ENCODE results near the gene SRPX.

- TF ChIP-seq ZFP36 (IDR thresholded peaks at IDR 0.05; ENCODE audit: borderline replicate concordance, low read depth, low read length, partially characterized antibody), result no peak
- no peak for TF ChIP-seq NFE2L1 (CRISPR knock-in tag; IDR thresholded peaks at IDR 0.05; ENCODE audit: borderline replicate concordance)
- TF ChIP-seq POLR2A (IDR thresholded peaks at IDR 0.05; ENCODE audit: insufficient read depth in 1 of 2, low read depth in 2 of 2, low read length in 2 of 2), result no peak
- TF ChIP-seq POLR2AphosphoS5 (IDR thresholded peaks at IDR 0.05; ENCODE audit: low read depth, low read length), result no peak
- no peak for TF ChIP-seq HDAC2 (CRISPR knock-in tag; IDR thresholded peaks at IDR 0.05)
- no peak for TF ChIP-seq SUZ12 (IDR thresholded peaks at IDR 0.05; ENCODE audit: low read depth, low read length)
- TF ChIP-seq FUBP1 (CRISPR knock-in tag; IDR thresholded peaks at IDR 0.05; ENCODE audit: borderline replicate concordance), result no peak
- TF ChIP-seq ZNF501 (CRISPR knock-in tag; IDR thresholded peaks at IDR 0.05), result no peak
- TF ChIP-seq LRRFIP1 (CRISPR knock-in tag; conservative IDR thresholded peaks at IDR 0.05), result no peak
- TF ChIP-seq ZBTB10 (CRISPR knock-in tag; IDR thresholded peaks at IDR 0.05; ENCODE audit: borderline replicate concordance), result no peak
- no peak for TF ChIP-seq ELF1 (CRISPR knock-in tag; IDR thresholded peaks at IDR 0.05)
- TF ChIP-seq ZNF225 (CRISPR knock-in tag; IDR thresholded peaks at IDR 0.05), result no peak
- no peak for TF ChIP-seq CBX2 (IDR thresholded peaks at IDR 0.05; ENCODE audit: low read depth, low read length)
- no peak for TF ChIP-seq CBX2 (CRISPR knock-in tag; IDR thresholded peaks at IDR 0.05; ENCODE audit: low read depth)
Measured at GRCh38 chrX:38103857-38104812, 116.5 kb downstream of the SRPX start.
